Natural killer cell (primary cell): ENCODE data around the gene CACNA1A. TPM values are rescaled to one million over a fixed set of nuclear protein-coding genes. Genes with fewer than 3 reads are reported as not detected.

ENCODE experiments used
- ATAC-seq, 3 donors: fragments of 150-1000 bp in 2 of 3; fragments of 200-7000 bp in 1 of 3; cut with Tn5 transposase; 1 replicate in 1 of 3; 2 replicates in 2 of 3; pipeline ENCODE4 v1.10.0; 2021; ENCODE audit warnings: mild to moderate bottlenecking in 2 of 3, moderate library complexity in 2 of 3
- DNase-seq, 2 donors: peaks; one replicate each; pipeline versions ENCODE4 v3.0.0 to v3.0.0-alpha.2; 2013 to 2021; ENCODE audit warnings: mixed read lengths in 1 of 2
- H3K27ac ChIP-seq: one replicate; pipeline ENCODE4 v1.5.1; 2013; ENCODE audit warnings: mild to moderate bottlenecking, low read length
- H3K27me3 ChIP-seq: one replicate; pipeline ENCODE4 v1.6.1; 2013; ENCODE audit warnings: low read length; ENCODE audit not compliant: control insufficient read depth, insufficient read depth
- H3K36me3 ChIP-seq: one replicate; pipeline ENCODE4 v1.6.1; 2013; ENCODE audit warnings: low read length; ENCODE audit not compliant: control insufficient read depth, insufficient read depth
- H3K4me1 ChIP-seq: one replicate; pipeline ENCODE4 v1.6.1; 2013; ENCODE audit warnings: low read length; ENCODE audit not compliant: control insufficient read depth, insufficient read depth
- H3K4me3 ChIP-seq: one replicate; pipeline ENCODE4 v1.5.1; 2013; ENCODE audit warnings: low read length
- H3K9me3 ChIP-seq: one replicate; pipeline ENCODE4 v1.6.1; 2013; ENCODE audit warnings: low read length; ENCODE audit not compliant: control insufficient read depth, insufficient read depth
- H3K27ac Mint-ChIP-seq, 2 donors: one replicate each; pipeline ENCODE4 v1.8.0; 2022; ENCODE audit warnings: mild to moderate bottlenecking in 2 of 2, mixed read lengths in 2 of 2, moderate library complexity in 1 of 2
- H3K27me3 Mint-ChIP-seq, 2 donors: one replicate each; pipeline ENCODE4 v1.8.0; 2022; ENCODE audit warnings: low read depth in 2 of 2, mixed read lengths in 2 of 2
- H3K36me3 Mint-ChIP-seq: one replicate; pipeline ENCODE4 v1.8.0; 2022; ENCODE audit warnings: mixed read lengths
- H3K4me1 Mint-ChIP-seq, 2 donors: one replicate each; pipeline ENCODE4 v1.8.0; 2022; ENCODE audit warnings: mixed read lengths in 2 of 2
- H3K4me3 Mint-ChIP-seq: one replicate; pipeline ENCODE4 v1.8.0; 2022; ENCODE audit warnings: mild to moderate bottlenecking, moderate library complexity, mixed read lengths
- H3K9me3 Mint-ChIP-seq, 2 donors: one replicate each; pipeline ENCODE4 v1.8.0; 2022; ENCODE audit warnings: mixed read lengths in 2 of 2
- WGBS: methylation state at CpG from one replicate; pipeline ENCODE4 v1.1.7; 2013; ENCODE audit warnings: missing lambda C conversion rate; ENCODE audit not compliant: insufficient coverage; 5-methylcytosine and 5-hydroxymethylcytosine counted together
- intact Hi-C: fragments of 100-400 bp; cut with micrococcal nuclease; formaldehyde crosslinking; loops from one replicate; pipeline ENCODE4 v1.14.2; 2022
- total RNA-seq, 4 donors: library from RNA; stranded (reverse); fragments of 120-200 nt in 1 of 4; gene quantifications; one replicate each; pipeline versions ENCODE4 v1.2.3 to v1.2.4, GENCODE V29; 2013 to 2022
- TF ChIP-seq, protein P1 (sequence below): fragments of 200-600 bp; IDR thresholded peaks from one replicate; pipeline ENCODE4 v1.8.0; 2022; ENCODE audit warnings: antibody characterized with exemption

Gene CACNA1A
- total RNA-seq, 3 donors from 2014 or later (not counting 1 experiment from before 2014, with no cell fraction given) = 0.59 to 0.85 (median 0.75) TPM

DNA sequence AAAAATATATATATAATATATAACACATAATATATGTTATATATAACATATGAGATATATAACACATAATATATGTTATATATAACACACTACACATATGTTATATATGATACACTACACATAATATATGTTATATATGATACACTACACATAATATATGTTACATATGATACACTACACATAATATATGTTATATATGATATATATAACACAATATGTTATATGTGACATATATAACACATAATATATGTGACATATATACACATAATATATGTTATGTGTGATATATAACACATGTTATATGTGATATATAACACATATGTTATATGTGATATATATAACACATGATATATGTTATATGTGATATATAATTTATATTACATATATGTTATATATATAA is 129.7 kb downstream of the CACNA1A start:
- H3K27ac Mint-ChIP-seq = no peak overlapping the region

DNA sequence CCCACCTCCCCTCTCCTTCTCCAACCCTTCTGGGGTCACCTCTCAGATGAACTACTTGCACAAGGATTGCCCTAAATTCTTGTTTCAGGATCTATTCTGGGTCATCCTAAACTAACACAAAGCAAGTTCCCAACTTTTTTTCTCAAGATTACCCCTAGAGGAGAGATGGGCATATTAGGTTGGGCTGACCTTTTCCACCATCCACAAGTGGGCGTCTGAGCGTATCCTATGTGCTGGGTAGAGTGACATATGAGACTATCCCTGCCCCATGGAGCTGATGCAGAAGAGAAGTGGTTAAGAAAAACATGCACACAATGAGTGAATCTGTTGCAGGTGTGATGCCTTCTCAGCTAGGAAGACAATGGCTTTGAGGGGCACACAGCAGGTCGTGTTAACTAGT is 132.7 kb downstream of the CACNA1A start:
- no peak overlapping the region for H3K4me3 ChIP-seq
- H3K4me1 ChIP-seq = no peaks in the 10 kb centered on the region
- WGBS = 75% methylated on average over 3 of the region's 3 CpGs
- Mint-ChIP-seq H3K4me1 (no peaks in the 10 kb centered on the region), H3K27ac (no peak overlapping the region), H3K9me3 (no peaks in the 10 kb centered on the region), H3K36me3 (no peaks in the 10 kb centered on the region), H3K27me3 (no peaks in the 10 kb centered on the region), H3K4me3 (no peak overlapping the region)
- ATAC-seq (no peak), DNase-seq (no peak)
- TF ChIP-seq, protein P1, sequence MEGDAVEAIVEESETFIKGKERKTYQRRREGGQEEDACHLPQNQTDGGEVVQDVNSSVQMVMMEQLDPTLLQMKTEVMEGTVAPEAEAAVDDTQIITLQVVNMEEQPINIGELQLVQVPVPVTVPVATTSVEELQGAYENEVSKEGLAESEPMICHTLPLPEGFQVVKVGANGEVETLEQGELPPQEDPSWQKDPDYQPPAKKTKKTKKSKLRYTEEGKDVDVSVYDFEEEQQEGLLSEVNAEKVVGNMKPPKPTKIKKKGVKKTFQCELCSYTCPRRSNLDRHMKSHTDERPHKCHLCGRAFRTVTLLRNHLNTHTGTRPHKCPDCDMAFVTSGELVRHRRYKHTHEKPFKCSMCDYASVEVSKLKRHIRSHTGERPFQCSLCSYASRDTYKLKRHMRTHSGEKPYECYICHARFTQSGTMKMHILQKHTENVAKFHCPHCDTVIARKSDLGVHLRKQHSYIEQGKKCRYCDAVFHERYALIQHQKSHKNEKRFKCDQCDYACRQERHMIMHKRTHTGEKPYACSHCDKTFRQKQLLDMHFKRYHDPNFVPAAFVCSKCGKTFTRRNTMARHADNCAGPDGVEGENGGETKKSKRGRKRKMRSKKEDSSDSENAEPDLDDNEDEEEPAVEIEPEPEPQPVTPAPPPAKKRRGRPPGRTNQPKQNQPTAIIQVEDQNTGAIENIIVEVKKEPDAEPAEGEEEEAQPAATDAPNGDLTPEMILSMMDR = no peak
- no peaks in the 10 kb centered on the region for H3K36me3 ChIP-seq
- intact Hi-C loops = no loop called here
- no peaks in the 10 kb centered on the region for H3K27me3 ChIP-seq
- no peaks in the 10 kb centered on the region for H3K9me3 ChIP-seq
- no peak overlapping the region for H3K27ac ChIP-seq

More for the DNA sequence above, 129.7 kb downstream of the CACNA1A start:
- Histone ChIP-seq H3K36me3 (no peaks in the 10 kb centered on the region), H3K9me3 (no peaks in the 10 kb centered on the region), H3K4me3 (no peak overlapping the region), H3K4me1 (no peaks in the 10 kb centered on the region), H3K27ac (no peak overlapping the region), H3K27me3 (no peaks in the 10 kb centered on the region)
- Mint-ChIP-seq H3K36me3 (no peaks in the 10 kb centered on the region), H3K4me3 (no peak overlapping the region), H3K4me1 (no peaks in the 10 kb centered on the region), H3K27me3 (peaks cover 0 to 2% of the 10 kb centered on the region in 2 donors), H3K9me3 (no peaks in the 10 kb centered on the region)
- DNase-seq = no peak
- intact Hi-C loops = no loop called here
- TF ChIP-seq, protein P1 = no peak
- ATAC-seq = no peak

DNA sequence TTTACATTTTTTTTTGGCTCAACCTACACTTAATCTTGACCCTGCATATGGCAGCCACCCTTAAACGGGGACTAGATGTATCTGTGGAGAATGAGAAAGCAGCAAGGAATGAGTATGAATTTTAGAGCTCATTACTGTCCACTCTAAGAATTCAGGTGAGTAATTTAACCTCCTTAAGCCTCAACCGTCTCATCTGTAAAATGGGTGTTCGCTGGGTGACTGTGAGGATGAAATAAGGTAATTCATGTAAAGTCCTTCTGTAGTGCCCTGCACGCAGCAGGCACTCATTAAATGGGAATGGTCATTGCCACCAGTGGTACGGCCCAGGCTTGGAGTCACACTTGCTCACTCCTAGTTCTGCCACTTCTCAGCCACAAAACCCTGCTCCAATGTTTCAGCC is 135.3 kb downstream of the CACNA1A start:
- H3K27ac Mint-ChIP-seq = no peak overlapping the region
- no peak for DNase-seq
- WGBS = 87% methylated on average over 4 of the region's 5 CpGs
- H3K36me3 Mint-ChIP-seq = no peaks in the 10 kb centered on the region
- H3K4me3 ChIP-seq = no peak overlapping the region
- H3K27me3 Mint-ChIP-seq = no peaks in the 10 kb centered on the region
- no peaks in the 10 kb centered on the region for H3K9me3 ChIP-seq
- no peaks in the 10 kb centered on the region for H3K4me1 Mint-ChIP-seq
- ATAC-seq = no peak
- H3K9me3 Mint-ChIP-seq = no peaks in the 10 kb centered on the region
- no peaks in the 10 kb centered on the region for H3K4me1 ChIP-seq
- TF ChIP-seq, protein P1 = no peak
- no peak overlapping the region for H3K4me3 Mint-ChIP-seq
- H3K27ac ChIP-seq = no peak overlapping the region
- H3K27me3 ChIP-seq = no peaks in the 10 kb centered on the region
- intact Hi-C loops = no loop called here
- H3K36me3 ChIP-seq = no peaks in the 10 kb centered on the region

DNA sequence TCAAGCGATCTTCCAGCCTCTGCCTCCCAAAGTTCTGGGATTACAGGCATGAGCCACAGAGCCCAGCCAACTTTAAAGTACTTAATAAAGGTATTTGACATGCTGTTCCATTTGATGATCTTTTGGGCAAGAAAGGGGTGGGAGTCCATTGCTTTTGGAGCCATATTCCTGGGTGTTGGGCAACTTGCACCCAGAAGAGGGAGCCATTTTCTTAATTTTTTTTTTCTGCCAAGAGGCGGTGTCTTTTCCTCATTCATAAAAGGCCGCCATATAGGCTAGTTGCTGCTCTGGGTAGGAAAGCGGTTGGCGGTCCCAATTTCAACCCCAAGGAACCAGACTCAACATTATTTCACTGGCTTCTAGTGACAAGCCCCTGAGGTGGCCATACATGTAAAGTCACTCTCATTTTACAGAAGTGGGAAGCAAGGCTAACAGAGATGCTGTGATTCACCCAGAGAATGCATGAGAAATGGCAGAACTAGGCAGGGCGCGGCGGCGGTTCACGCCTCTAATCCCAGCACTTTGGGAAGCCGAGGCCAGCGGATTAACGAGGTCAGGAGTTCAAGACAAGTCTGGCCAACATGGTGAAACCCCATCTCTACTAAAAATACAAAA is 139.6 kb downstream of the CACNA1A start:
- H3K27me3 ChIP-seq = no peaks in the 10 kb centered on the region
- Mint-ChIP-seq H3K4me1 (no peaks in the 10 kb centered on the region), H3K9me3 (no peaks in the 10 kb centered on the region), H3K36me3 (no peaks in the 10 kb centered on the region), H3K27me3 (peaks cover 0 to 8% of the 10 kb centered on the region in 2 donors), H3K4me3 (no peak overlapping the region), H3K27ac (no peak overlapping the region)
- intact Hi-C loops = no loop called here
- ATAC-seq = no peak
- H3K4me3 ChIP-seq = no peak overlapping the region
- no peaks in the 10 kb centered on the region for H3K4me1 ChIP-seq
- H3K27ac ChIP-seq = no peak overlapping the region
- no peaks in the 10 kb centered on the region for H3K9me3 ChIP-seq
- H3K36me3 ChIP-seq = no peaks in the 10 kb centered on the region
- TF ChIP-seq, protein P1 = no peak
- DNase-seq = no peak
- 82% methylated on average over 13 of the region's 13 CpGs for WGBS
